Suprapubic skin (tissue), 4 donors: ENCODE data around the gene KDM2B. TPM values are rescaled to one million over a fixed set of nuclear protein-coding genes. Genes with fewer than 3 reads are reported as not detected.

Experiments
- DNase-seq, 2 donors: peaks; one replicate each; pipeline ENCODE4 v3.0.0-alpha.2; 2019; ENCODE audit warnings: low spot score in 2 of 2
- H3K27ac ChIP-seq: fragments of 200-600 bp; sonication (generic); one replicate; pipeline ENCODE4 v1.5.1; 2019
- H3K27me3 ChIP-seq: fragments of 200-600 bp; sonication (generic); one replicate; pipeline ENCODE4 v1.5.1; 2019
- H3K36me3 ChIP-seq: fragments of 200-600 bp; sonication (generic); one replicate; pipeline ENCODE4 v1.5.1; 2019
- H3K4me1 ChIP-seq: fragments of 200-600 bp; sonication (generic); one replicate; pipeline ENCODE4 v1.5.1; 2019
- H3K4me3 ChIP-seq: fragments of 200-600 bp; sonication (generic); one replicate; pipeline ENCODE4 v1.5.1; 2019; ENCODE audit warnings: mild to moderate bottlenecking
- H3K9me3 ChIP-seq: fragments of 200-600 bp; sonication (generic); one replicate; pipeline ENCODE4 v1.5.1; 2019
- CTCF ChIP-seq, 2 donors: fragments of 200-600 bp in 1 of 2; fragments of 450-650 bp in 1 of 2; sonication (generic) in 1 of 2; IDR thresholded peaks; one replicate each; pipeline ENCODE4 v1.5.1; 2016 to 2019; ENCODE audit warnings: antibody characterized with exemption in 2 of 2, mild to moderate bottlenecking in 1 of 2, moderate library complexity in 1 of 2
- EP300 ChIP-seq: sonication (generic); formaldehyde crosslinking; IDR thresholded peaks from one replicate; pipeline ENCODE4 v1.6.1; 2017; ENCODE audit warnings: antibody characterized with exemption
- POLR2A ChIP-seq, 2 donors: fragments of 450-650 bp; IDR thresholded peaks; one replicate each; pipeline ENCODE4 v1.6.1; 2017; ENCODE audit warnings: antibody characterized with exemption in 2 of 2, mild to moderate bottlenecking in 2 of 2, moderate library complexity in 2 of 2
- POLR2AphosphoS5 ChIP-seq, 3 donors: sonication (generic); formaldehyde crosslinking; IDR thresholded peaks; one replicate each; pipeline ENCODE4 v1.6.1; 2017; ENCODE audit warnings: antibody characterized with exemption in 3 of 3
- WGBS: methylation state at CpG from one replicate; pipeline ENCODE4 v1.1.5; 2018; 5-methylcytosine and 5-hydroxymethylcytosine counted together
- total RNA-seq, 4 donors: library from RNA; depleted of rRNA; stranded (reverse); fragments of >200 nt; gene quantifications; one replicate each; pipeline ENCODE4 v1.1.0, GENCODE V29; 2016

The KDM2B gene
- total RNA-seq, 4 donors from 2014 or later: 47.8 to 53.7 (median 50.4) TPM

DNA sequence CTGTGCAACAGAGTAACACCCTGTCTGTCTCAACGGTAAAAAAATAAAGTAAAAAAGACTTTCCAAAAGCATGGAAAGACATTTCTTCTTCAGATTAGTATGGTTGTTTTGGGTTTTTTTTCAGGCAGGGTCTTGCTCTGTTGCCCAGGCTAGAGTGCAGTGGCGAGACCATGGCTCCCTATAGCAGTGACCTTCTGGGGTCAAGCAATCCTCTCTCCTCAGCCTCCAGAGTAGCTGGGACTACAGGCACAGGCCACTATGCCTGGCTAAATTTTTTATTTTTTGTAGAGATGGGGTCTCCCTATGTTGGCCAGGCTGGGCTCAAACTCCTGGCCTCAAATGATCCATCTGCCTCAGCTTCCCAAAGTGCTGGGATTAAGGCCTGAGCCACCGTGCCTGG is 72.8 kb downstream of the KDM2B start:
- Histone ChIP-seq H3K36me3 (peaks cover 55% of the 10 kb centered on the region), H3K27ac (no peak overlapping the region), H3K4me3 (no peak overlapping the region), H3K27me3 (no peaks in the 10 kb centered on the region), H3K9me3 (no peaks in the 10 kb centered on the region), H3K4me1 (no peaks in the 10 kb centered on the region)
- DNase-seq: no peak
- WGBS: 86% methylated on average over 3 of the region's 3 CpGs
- no peak for TF ChIP-seq POLR2AphosphoS5 (IDR thresholded peaks at IDR 0.05)
- no peak for TF ChIP-seq CTCF (IDR thresholded peaks at IDR 0.05)
- no peak for TF ChIP-seq POLR2A (IDR thresholded peaks at IDR 0.05)

- no peaks in the 10 kb centered on the region for H3K27me3 ChIP-seq
- H3K9me3 ChIP-seq: no peaks in the 10 kb centered on the region
- no peak overlapping the region for H3K27ac ChIP-seq
- no peak for DNase-seq
- TF ChIP-seq POLR2AphosphoS5 (IDR thresholded peaks at IDR 0.05): no peak
- TF ChIP-seq CTCF (IDR thresholded peaks at IDR 0.05): no peak
- no peak for TF ChIP-seq POLR2A (IDR thresholded peaks at IDR 0.05)
- no peak for TF ChIP-seq EP300
- peaks cover 52% of the 10 kb centered on the region for H3K36me3 ChIP-seq
- WGBS: 89% methylated on average over 8 of the region's 8 CpGs
- no peak overlapping the region for H3K4me3 ChIP-seq
- no peaks in the 10 kb centered on the region for H3K4me1 ChIP-seq
Observed at GRCh38 chr12:121507245-121507644, 73.6 kb downstream of the KDM2B start.

- Histone ChIP-seq H3K4me1 (no peaks in the 10 kb centered on the region), H3K27ac (no peak overlapping the region), H3K9me3 (no peaks in the 10 kb centered on the region), H3K27me3 (no peaks in the 10 kb centered on the region), H3K36me3 (peaks cover 44% of the 10 kb centered on the region), H3K4me3 (no peak overlapping the region)
- no peak for DNase-seq
- WGBS: 66% methylated on average over 3 of the region's 3 CpGs
- TF ChIP-seq EP300 (no peak), POLR2A (IDR thresholded peaks at IDR 0.05) (no peak), POLR2AphosphoS5 (IDR thresholded peaks at IDR 0.05) (no peak), CTCF (IDR thresholded peaks at IDR 0.05) (no peak)
Observed at GRCh38 chr12:121505513-121505912, 75.3 kb downstream of the KDM2B start.

DNA sequence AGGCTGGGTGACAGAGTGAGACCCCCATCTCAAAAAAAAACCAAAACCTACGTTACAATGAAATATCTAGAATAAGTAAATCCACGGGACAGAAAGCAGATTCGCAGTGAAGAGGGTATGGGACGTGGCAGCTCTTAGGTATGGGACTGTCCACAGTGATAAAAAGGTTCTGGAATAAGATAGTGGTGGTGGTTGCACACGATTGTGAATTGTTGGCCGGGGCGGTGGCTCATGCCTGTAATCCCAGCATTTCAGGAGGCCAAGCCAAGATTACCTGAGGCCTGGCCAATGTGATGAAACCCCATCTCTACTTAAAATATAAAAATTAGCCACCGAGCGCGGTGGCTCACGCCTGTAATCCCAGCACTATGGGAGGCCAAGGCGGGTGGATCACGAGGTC is 76.3 kb downstream of the KDM2B start:
- H3K4me3 ChIP-seq: no peak overlapping the region

GRCh38 chr12:121503395-121503794 is 77.4 kb downstream of the KDM2B start:
- Histone ChIP-seq H3K4me3 (no peak overlapping the region), H3K27ac (no peak overlapping the region), H3K27me3 (no peaks in the 10 kb centered on the region), H3K36me3 (peaks cover 25% of the 10 kb centered on the region), H3K9me3 (no peaks in the 10 kb centered on the region), H3K4me1 (peaks cover 4% of the 10 kb centered on the region)
- 82% methylated on average over 1 of the region's 1 CpG for WGBS
- TF ChIP-seq EP300: no peak
- TF ChIP-seq CTCF (IDR thresholded peaks at IDR 0.05): no peak
- TF ChIP-seq POLR2AphosphoS5 (IDR thresholded peaks at IDR 0.05): no peak
- no peak for TF ChIP-seq POLR2A (IDR thresholded peaks at IDR 0.05)
- no peak for DNase-seq

More for the DNA sequence above, 76.3 kb downstream of the KDM2B start:
- TF ChIP-seq EP300: no peak
- TF ChIP-seq POLR2A (IDR thresholded peaks at IDR 0.05): no peak
- TF ChIP-seq POLR2AphosphoS5 (IDR thresholded peaks at IDR 0.05): no peak
- no peak for TF ChIP-seq CTCF (IDR thresholded peaks at IDR 0.05)
- no peak for DNase-seq
- Histone ChIP-seq H3K27me3 (no peaks in the 10 kb centered on the region), H3K9me3 (no peaks in the 10 kb centered on the region), H3K27ac (no peak overlapping the region), H3K4me1 (peaks cover 4% of the 10 kb centered on the region), H3K36me3 (peaks cover 36% of the 10 kb centered on the region)
- WGBS: 92% methylated on average over 13 of the region's 13 CpGs
